Thoracic aorta (tissue), 2 donors: ENCODE data around the gene MGA. TPM values are rescaled to one million over a fixed set of nuclear protein-coding genes. Genes with fewer than 3 reads are reported as not detected.
"Not testable (repeated sequence)": the region's sequence is repeated elsewhere in the genome, so short reads cannot be mapped to it uniquely, and the experiment has no call there.

Source experiments
- ATAC-seq: fragments of 150-250 bp; one replicate; pipeline ENCODE4 v1.8.0; 2017; ENCODE audit warnings: low read depth; ENCODE audit not compliant: insufficient number of reproducible peaks, low FRiP score
- DNase-seq: peaks from one replicate; pipeline ENCODE4 v3.0.0-alpha.2; 2020; ENCODE audit warnings: low spot score
- H3K27ac ChIP-seq, 2 donors: fragments of 200-600 bp; sonication (generic); 1 replicate in 1 of 2; 2 replicates in 1 of 2; pipeline ENCODE4 v1.5.1; 2016; ENCODE audit warnings: mild to moderate bottlenecking in 2 of 2, moderate library complexity in 2 of 2
- H3K27me3 ChIP-seq: fragments of 200-600 bp; sonication (generic); replicated peaks from 2 replicates; pipeline ENCODE4 v1.6.0; 2016; ENCODE audit warnings: mild to moderate bottlenecking; ENCODE audit not compliant: insufficient read depth
- H3K36me3 ChIP-seq: fragments of 200-600 bp; sonication (generic); one replicate; pipeline ENCODE4 v1.5.1; 2016
- H3K4me1 ChIP-seq, 2 donors: fragments of 200-600 bp; sonication (generic); 1 replicate in 1 of 2; 2 replicates in 1 of 2; pipeline versions ENCODE4 v1.5.1 to v1.6.0; 2016; ENCODE audit warnings: low read depth in 2 of 2, mild to moderate bottlenecking in 1 of 2; ENCODE audit not compliant: control insufficient read depth in 1 of 2
- H3K4me3 ChIP-seq: fragments of 200-600 bp; sonication (generic); 2 replicates; pipeline ENCODE4 v1.5.1; 2016; ENCODE audit warnings: mild to moderate bottlenecking
- H3K9me3 ChIP-seq: fragments of 200-600 bp; sonication (generic); 2 replicates; pipeline ENCODE4 v1.5.1; 2016
- total RNA-seq, 2 donors: library from RNA; depleted of rRNA; stranded (reverse); fragments of >200 nt; gene quantifications; one replicate each; pipeline versions ENCODE4 v1.1.0 to v1.2.3, GENCODE V29; 2016
- TF ChIP-seq, protein P1 (sequence below): fragments of 200-600 bp; sonication (generic); IDR thresholded peaks from one replicate; pipeline ENCODE4 v1.5.1; 2019; ENCODE audit warnings: antibody characterized with exemption

Gene MGA
- total RNA-seq, 2 donors from 2014 or later = 32.5 to 57.2 TPM

DNA sequence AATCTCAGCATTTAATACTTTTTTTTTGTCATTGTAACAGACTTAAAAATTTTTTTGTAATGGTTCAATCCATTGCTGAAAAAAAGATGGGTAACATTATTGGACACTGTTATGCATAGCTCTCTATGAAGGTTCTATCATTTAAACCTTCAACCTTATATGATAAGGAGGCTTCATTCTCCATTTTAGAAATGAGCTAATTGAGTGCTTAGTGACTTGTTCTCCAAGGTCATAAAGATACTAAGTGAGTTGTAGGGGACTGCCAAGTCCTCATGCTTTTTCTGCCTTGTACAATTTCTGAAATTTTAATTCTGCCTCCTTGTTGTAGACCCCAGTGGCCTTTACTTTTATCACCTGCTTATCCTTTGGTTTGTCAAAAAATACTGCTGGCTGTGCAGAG is 56.7 kb downstream of the MGA start:
- H3K4me1 ChIP-seq = no peaks in the 10 kb centered on the region
- no peak for ATAC-seq
- no peaks in the 10 kb centered on the region for H3K36me3 ChIP-seq
- TF ChIP-seq, protein P1, sequence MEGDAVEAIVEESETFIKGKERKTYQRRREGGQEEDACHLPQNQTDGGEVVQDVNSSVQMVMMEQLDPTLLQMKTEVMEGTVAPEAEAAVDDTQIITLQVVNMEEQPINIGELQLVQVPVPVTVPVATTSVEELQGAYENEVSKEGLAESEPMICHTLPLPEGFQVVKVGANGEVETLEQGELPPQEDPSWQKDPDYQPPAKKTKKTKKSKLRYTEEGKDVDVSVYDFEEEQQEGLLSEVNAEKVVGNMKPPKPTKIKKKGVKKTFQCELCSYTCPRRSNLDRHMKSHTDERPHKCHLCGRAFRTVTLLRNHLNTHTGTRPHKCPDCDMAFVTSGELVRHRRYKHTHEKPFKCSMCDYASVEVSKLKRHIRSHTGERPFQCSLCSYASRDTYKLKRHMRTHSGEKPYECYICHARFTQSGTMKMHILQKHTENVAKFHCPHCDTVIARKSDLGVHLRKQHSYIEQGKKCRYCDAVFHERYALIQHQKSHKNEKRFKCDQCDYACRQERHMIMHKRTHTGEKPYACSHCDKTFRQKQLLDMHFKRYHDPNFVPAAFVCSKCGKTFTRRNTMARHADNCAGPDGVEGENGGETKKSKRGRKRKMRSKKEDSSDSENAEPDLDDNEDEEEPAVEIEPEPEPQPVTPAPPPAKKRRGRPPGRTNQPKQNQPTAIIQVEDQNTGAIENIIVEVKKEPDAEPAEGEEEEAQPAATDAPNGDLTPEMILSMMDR = no peak
- no peak for DNase-seq
- no peaks in the 10 kb centered on the region for H3K9me3 ChIP-seq
- no peak overlapping the region for H3K4me3 ChIP-seq
- H3K27me3 ChIP-seq = no peaks in the 10 kb centered on the region
- no peak overlapping the region for H3K27ac ChIP-seq

DNA sequence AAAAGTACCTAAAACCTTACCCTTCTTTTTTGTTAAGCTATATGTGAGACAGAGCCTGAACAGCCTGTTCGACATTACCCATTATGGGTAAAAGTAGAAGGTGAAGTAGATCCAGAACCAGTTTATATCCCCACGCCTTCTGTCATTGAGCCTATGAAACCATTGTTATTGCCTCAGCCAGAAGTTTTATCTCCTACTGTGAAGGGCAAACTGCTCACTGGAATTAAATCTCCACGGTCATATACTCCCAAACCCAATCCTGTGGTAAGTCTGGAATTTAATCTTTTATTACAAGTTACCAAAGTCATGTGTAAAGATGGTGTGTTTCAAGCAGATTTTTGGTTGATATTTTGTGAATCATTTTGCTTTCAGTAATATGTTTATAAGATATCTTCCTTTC is 66.9 kb downstream of the MGA start:
- Histone ChIP-seq H3K9me3 (no peaks in the 10 kb centered on the region), H3K36me3 (peaks cover 5% of the 10 kb centered on the region), H3K27ac (no peak overlapping the region), H3K4me3 (no peak overlapping the region), H3K4me1 (no peaks in the 10 kb centered on the region), H3K27me3 (no peaks in the 10 kb centered on the region)
- DNase-seq (no peak), ATAC-seq (no peak)
- TF ChIP-seq, protein P1 = no peak

DNA sequence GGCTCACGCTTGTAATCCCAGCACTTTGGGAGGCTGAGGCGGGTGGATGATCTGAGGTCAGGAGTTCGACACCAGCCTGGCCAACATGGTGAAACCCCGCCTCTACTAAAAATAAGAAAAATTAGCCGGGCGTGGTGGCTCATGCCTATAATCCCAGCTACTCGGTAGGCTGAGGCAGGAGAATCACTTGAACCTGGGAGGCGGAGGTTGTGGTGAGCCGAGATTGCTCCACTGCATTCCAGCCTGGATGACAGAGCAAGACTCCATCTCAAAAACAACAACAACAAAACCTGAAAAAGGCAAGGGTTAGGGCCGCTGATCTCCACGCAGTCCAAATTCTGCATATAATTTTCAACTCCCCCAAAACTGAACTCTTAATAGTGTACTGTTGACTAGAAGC is 67.9 kb downstream of the MGA start:
- H3K27ac ChIP-seq, H3K4me1 ChIP-seq, H3K36me3 ChIP-seq, H3K27me3 ChIP-seq, H3K4me3 ChIP-seq, DNase-seq, H3K9me3 ChIP-seq, ATAC-seq: not testable (repeated sequence)

DNA sequence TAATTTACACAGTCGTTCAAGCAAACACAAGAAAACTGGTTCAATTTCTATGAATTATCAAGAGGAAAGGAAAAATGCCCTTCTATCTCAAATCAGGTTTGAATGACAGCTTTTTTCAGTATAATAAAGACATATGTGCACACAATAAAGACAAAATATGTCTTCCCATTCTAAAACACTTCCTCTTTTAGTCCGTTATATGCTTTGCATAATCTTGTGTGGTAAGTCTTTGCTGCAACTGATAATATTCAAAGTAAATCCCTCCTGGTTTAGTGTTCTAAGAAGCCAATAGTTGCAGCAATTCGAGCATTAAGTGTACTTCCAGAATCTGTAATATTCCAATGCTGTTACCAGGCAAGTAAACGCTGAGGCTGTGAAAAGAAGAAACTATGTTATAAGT is 70.3 kb downstream of the MGA start:
- ATAC-seq = no peak
- Histone ChIP-seq H3K36me3 (peaks cover 12% of the 10 kb centered on the region), H3K4me3 (no peak overlapping the region), H3K9me3 (no peaks in the 10 kb centered on the region), H3K27me3 (no peaks in the 10 kb centered on the region), H3K27ac (no peak overlapping the region), H3K4me1 (no peaks in the 10 kb centered on the region)
- no peak for DNase-seq
- TF ChIP-seq, protein P1 = no peak

DNA sequence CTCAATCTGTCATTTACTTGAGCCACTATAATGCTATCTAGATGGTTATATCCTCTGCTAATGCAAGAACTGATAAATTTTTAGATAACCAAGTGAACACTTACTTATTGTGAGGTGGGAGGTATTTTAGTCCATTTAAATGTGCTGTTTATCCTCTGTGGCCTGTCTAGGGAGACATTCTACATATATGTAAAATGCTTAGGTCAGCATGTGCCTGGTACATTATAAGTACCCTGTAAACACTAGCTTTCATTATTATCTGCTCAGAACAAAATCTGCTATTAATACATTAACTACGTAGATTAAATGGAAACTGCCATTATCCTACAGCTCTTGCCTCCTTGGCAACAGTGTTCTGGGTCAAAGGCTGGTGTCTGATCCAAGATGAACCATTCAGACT is 72.3 kb downstream of the MGA start:
- H3K9me3 ChIP-seq = no peaks in the 10 kb centered on the region
- H3K36me3 ChIP-seq = peaks cover 21% of the 10 kb centered on the region
- no peak overlapping the region for H3K27ac ChIP-seq
- DNase-seq = no peak
- TF ChIP-seq, protein P1 = no peak
- no peak overlapping the region for H3K4me3 ChIP-seq
- no peaks in the 10 kb centered on the region for H3K27me3 ChIP-seq
- H3K4me1 ChIP-seq = no peaks in the 10 kb centered on the region
- no peak for ATAC-seq

GRCh38 chr15:41734079-41734478 is 73.9 kb downstream of the MGA start:
- Histone ChIP-seq H3K4me3 (no peak overlapping the region), H3K36me3 (peaks cover 20% of the 10 kb centered on the region), H3K4me1 (no peaks in the 10 kb centered on the region), H3K27me3 (no peaks in the 10 kb centered on the region), H3K27ac (no peak overlapping the region), H3K9me3 (no peaks in the 10 kb centered on the region)
- TF ChIP-seq, protein P1 = no peak
- DNase-seq = no peak
- ATAC-seq = no peak
